Measurements from ENCODE around the gene SMIM44. TPM values are rescaled to one million over a fixed set of nuclear protein-coding genes. Genes with fewer than 3 reads are reported as not detected.

The SMIM44 gene
- total RNA-seq, 1 experiment from 2014 or later, result not detected

GRCh38 chr19:3493651-3494050, 10.4 kb upstream of the SMIM44 start:
- Mint-ChIP-seq H3K4me3 (no peak overlapping the region; a peak in 1 of 5 replicates), H3K27ac (no peak overlapping the region), H3K36me3 (ENCODE audit: insufficient read depth in 1 of 3, low read depth in 3 of 3) (peaks cover 20 to 49% (median 41%) of the 10 kb centered on the region in 3 experiments; a peak in 6 of 7 replicates), H3K27me3 (ENCODE audit: low read depth) (no peaks in the 10 kb centered on the region), H3K4me1 (no peaks in the 10 kb centered on the region), H3K9me3 (no peaks in the 10 kb centered on the region; a peak in 1 of 5 replicates)
- Histone ChIP-seq H3K9me3 (ENCODE audit: control insufficient read depth, low read depth, low read length) (no peaks in the 10 kb centered on the region), H3K56ac (ENCODE audit: insufficient read length, low read depth, low read length) (no peak overlapping the region), H2BK5ac (ENCODE audit: insufficient read length, low read length) (no peak overlapping the region), H3K23ac (ENCODE audit: insufficient read length, low read depth, low read length) (no peak overlapping the region), H3K9ac (ENCODE audit: extremely low read depth, insufficient read length, low read length) (no peak overlapping the region), H3K27ac (ENCODE audit: insufficient read length, low read depth, low read length) (no peak overlapping the region), H4K91ac (ENCODE audit: insufficient read length, low read depth, low read length) (no peak overlapping the region), H3K4me1 (ENCODE audit: insufficient read depth, low read length) (no peaks in the 10 kb centered on the region), H3K79me1 (ENCODE audit: insufficient read depth, low read depth, low read length, poor library complexity, severe bottlenecking) (no peaks in the 10 kb centered on the region), H2BK12ac (ENCODE audit: insufficient read length, low read depth, low read length) (no peak overlapping the region), H3K4ac (ENCODE audit: low read depth, low read length) (no peak overlapping the region), H3K27me3 (ENCODE audit: insufficient read depth, low read length) (no peaks in the 10 kb centered on the region), H2BK15ac (ENCODE audit: low read depth, low read length) (no peak overlapping the region), H3T11ph (ENCODE audit: low read length) (no peak overlapping the region), H2BK20ac (ENCODE audit: low read depth, low read length, poor library complexity, severe bottlenecking) (no peak overlapping the region), H4K8ac (replicated peaks; ENCODE audit: insufficient read length, low read depth, low read length) (no peak overlapping the region), H2AFZ (ENCODE audit: low read length) (no peak overlapping the region), H4K5ac (ENCODE audit: insufficient read length, low read depth, low read length) (no peak overlapping the region), H2BK120ac (ENCODE audit: low read depth, low read length, poor library complexity, severe bottlenecking) (no peak overlapping the region), H3K79me2 (ENCODE audit: insufficient read depth, low read length) (peaks cover 2% of the 10 kb centered on the region), H4K20me1 (ENCODE audit: control insufficient read depth, insufficient read depth, insufficient read length) (no peaks in the 10 kb centered on the region), H2AK5ac (ENCODE audit: insufficient read length, low read length) (no peak overlapping the region), H3K23me2 (ENCODE audit: insufficient read length, low read depth, low read length, poor library complexity, severe bottlenecking) (no peaks in the 10 kb centered on the region), H3K18ac (ENCODE audit: insufficient read length, low read depth, low read length) (no peak overlapping the region), H3K14ac (ENCODE audit: insufficient read depth, low read length) (no peak overlapping the region; the same call in 1 of the 2 replicates), H3K4me2 (ENCODE audit: insufficient read depth, insufficient read length, low read length) (no peak overlapping the region)
- DNase-seq, result no peak
- WGBS (ENCODE audit: extremely low coverage, insufficient read length, low lambda C conversion rate), result no CpG with 5 or more reads among the region's 14 CpGs
- TF ChIP-seq CTCF (conservative IDR thresholded peaks at IDR 0.05), result no peak
